Eye (tissue), 1 donor: ENCODE data around the gene ZRANB3.
A peak's percentile ranks its signal among the peaks of the same experiment; 100 is the strongest.
"Not testable (repeated sequence)": the region's sequence is repeated elsewhere in the genome, so short reads cannot be mapped to it uniquely, and the experiment has no call there.

Experiments
- DNase-seq: peaks from one replicate; pipeline ENCODE4 v3.0.0-alpha.2; 2015

ZRANB3 gene

DNA sequence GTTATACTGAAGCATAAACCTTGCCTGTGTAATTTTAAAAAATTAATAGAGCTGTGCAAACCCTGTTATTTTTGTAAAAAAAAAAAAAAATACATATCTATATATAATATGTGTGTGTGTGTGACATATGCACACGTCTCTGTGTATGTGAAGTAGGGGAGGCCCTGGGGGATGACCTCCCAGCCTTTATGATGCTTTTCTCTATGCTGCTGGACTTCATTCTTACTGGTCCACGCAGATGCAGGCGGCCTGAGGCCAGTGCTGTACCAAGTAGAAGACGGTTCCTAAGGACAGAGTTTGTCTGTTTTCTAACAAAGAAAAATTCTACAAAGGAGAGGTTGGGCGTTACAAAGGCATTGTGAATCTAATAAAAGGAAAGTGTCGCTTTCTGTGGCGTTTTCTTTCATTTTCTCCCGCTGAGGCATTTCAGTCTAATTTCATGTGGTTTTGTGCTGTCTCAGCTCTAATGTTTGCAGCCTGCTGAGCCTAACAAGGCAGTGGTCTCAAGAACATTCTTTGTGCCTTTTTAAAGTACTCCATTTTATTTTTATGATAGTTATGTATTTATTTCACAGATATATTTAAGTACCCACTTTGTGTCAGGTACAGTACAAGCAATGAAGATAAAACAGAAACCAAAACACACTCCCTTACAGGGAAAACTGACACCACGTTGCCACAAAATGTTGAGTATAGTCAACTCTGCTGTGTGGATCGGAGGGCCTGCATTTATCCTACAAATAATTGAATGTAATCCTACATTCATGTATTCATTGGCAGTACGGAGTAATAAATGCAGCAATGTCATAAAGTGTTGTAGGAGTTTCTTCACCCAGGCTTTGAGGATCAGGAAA lies 360.9 kb downstream of the ZRANB3 start:
- DNase-seq, result no peak

DNA sequence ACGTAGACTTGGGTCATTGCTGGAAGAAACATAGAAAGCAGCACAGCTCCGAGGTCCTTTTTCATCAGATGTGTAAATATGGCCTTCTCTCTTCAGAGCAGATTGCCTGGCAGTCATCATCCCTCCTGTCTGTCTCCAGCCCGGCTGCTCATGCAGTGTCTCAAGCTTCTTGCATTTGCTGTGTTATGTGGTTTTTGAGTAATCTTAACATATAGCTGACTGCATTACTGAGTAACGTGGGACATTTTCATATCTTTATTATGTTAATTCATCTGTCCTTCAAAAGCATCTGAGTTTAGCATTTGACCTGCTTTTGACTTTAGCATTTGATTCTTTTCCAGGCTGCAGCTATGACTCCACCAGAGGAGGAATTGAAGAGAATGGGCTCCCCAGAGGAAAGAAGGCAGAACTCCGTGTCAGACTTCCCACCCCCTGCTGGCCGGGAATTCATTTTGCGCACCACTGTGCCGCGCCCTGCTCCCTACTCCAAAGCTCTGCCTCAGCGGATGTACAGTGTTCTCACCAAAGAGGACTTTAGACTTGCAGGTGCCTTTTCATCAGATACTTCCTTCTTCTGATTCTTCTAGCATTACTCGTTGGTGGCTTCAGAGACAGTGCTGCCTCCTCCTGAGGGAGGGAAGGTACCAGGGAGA lies 362.7 kb downstream of the ZRANB3 start:
- no peak for DNase-seq

DNA sequence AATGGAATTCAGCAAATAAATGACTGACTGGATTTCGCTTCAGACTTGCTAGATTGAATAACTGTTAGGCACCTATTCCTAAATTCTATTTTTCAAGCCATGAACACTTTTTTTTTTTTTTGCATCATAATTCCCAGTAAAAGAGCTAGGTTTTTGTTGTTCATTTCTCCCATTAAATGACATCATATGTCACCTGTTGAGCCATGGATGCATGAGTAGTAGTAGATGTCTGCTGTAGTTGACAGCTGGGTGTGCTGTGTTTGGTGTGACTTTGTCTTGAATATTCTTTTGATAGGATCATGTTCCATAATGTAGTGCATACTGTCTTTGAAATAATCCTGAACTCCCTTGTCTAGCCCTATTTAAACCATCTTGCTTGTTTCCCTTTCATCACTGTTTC lies 363.7 kb downstream of the ZRANB3 start:
- DNase-seq, result no peak

DNA sequence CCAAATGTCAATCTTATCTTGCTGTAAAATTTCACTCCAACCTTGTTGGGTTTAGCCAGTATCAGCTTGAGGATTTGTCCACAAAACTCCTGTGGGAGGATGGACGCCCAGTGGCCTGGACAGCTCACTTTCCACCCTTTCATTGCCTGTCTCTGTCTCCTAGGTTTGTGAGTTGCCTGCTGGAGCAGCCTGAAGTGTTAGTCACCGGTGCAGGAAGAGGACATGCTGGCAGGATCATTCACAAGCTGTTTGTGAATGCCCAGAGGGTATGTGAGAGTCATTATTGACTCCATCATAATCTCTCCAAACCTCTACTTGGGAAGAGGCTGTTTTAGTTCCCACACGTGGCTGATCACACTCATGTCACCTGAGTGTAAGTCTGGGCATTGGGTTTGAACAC lies 366.6 kb downstream of the ZRANB3 start:
- DNase-seq, result no peak

DNA sequence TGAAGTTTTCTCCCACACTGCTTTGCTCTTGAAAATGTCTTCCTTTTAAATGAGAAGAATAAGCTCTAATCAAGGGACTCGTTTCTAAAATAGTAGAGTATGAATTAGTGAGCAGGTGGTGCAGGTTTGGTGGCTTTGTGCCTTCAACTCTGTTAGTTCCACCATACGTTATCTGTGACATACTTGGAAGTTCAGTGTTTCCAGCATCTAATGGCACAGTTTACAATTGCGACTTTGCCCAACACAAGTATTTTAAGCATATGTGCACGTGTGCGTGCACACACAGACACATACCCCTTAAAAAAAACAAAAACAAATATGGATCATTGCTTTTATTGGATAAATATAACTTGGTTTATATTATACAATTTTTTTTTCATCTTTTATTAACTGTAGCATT lies 367.1 kb downstream of the ZRANB3 start:
- no peak for DNase-seq

DNA sequence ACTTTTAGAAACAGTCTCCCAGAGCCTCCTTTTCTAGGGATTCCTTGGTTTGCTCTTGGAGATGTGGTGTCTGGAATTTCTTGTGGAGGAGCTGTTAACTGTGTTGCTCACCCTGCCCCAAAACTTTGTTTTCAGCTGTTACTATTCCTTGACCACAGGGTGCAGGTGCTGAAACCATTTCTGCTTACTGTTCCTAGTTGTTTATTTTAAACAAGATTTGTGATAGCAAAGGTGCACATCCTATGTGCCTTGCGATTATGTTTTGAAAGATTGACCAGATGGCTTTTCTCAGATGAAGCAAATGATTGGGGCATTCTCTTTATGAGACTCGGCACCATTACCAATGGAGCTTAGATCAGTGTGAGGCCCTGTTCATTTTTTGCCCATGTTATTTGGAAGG lies 367.7 kb downstream of the ZRANB3 start:
- DNase-seq, result no peak

DNA sequence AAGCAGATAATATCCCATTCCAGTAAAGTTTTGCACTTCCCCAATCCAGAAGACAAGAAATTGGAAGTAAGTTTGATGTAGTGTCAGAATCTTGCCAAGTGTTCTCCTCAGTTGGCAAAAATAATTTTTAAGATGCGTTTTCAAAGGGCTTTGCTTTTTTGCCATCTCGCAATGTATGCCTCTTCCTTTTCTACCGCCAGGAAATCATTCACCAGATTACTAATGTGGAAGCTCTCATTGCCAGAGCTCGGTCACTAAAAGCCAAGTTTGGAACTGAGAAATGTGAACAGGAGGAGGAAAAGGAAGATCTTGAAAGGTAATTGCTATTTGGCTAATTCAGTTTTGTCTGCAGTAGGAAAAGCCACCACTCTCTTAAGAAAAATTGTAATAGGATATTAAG lies 368.2 kb downstream of the ZRANB3 start:
- no peak for DNase-seq

DNA sequence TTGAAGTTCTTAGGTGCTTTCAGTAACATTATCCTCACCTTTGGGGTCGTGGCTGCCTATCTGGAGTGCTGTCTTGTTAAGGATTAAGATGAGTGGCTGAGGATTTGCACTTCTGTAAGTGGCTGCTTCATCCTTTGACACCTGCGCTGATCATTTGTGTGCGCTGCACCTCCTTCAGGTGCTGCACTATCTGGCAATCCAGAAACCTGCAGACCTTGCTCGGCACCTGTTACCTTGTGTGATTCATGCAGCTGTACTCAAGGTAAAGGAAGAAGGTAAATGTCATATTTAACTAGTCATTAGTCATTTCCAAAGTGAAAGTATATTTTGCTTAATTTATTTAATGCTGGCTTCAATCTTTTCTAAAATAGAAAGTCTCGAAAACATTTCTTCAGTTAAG lies 368.6 kb downstream of the ZRANB3 start:
- DNase-seq, result no peak

DNA sequence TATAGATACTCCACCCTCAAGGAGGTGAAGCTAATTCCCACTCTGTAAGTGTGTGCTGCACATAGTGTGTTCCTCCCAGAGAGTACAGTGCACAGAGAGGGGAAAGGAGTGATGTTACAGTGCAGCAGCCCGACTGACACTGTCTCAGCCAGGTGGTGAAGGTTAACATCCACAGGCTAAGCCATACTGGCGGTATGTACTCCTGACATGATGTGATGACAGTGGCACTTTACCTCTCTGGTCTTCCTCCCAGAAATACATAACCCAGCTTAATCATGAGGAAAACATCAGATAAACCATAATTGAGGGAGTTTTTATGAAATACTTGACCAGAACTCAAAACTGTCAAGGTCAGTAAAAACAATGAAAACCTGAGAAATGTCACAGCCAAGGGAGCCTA lies 371.8 kb downstream of the ZRANB3 start:
- DNase-seq, result no peak

DNA sequence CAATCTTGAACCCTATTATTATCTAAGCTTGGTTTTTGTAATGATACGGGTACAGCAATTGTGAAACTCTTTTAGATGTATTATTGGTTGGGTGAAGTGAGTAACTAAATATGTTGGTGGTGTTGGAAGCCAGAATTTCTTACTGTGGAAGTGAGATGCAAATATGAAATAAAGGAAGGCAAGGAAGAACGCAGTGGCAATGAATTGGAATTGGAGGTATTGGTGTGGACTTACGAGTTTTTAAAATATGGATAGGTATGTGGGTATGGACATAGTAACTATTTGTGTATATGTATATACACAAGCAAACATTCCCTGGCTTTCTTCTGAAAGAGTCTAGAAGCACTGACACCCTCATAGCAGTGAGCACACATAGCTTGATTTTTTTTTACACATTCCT lies 373.2 kb downstream of the ZRANB3 start:
- no peak for DNase-seq

DNA sequence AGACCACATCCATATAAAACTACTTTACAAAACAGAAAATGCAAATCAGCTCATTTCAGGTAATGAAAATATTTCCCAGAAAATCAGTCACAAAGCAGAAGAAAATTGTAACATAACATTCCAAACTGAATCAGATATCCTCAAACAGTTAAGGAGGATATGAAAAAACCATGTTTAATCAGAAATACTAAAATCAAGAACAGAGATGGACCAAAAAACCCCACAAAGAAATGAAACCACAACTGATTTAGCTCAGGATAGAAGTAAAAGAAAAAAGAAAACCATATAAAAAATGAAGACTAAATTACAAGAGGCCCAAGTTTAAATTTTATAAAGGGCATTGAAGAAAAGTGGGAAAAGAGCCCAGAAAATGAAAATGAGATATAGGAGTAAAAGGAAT lies 376.1 kb downstream of the ZRANB3 start:
- DNase-seq, result no peak

DNA sequence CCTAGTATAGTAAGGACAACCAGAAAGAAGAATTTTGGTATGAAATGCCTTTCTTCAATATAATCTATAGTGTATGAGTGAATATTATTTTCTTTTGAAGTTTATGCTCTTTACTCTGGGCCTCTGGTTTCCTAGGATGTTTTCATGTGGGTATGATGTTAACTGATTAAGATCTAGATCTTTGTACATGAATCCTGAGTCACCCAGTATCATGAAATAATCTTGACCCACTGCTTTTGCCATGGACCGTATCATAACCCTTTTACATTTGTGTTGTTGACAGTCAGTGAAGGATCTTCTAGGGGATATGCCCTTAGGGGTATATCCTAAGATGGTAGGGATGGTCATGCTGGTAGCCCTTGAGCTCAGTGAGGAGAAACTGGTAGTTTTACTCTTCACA lies 378.7 kb downstream of the ZRANB3 start:
- DNase-seq, result no peak

DNA sequence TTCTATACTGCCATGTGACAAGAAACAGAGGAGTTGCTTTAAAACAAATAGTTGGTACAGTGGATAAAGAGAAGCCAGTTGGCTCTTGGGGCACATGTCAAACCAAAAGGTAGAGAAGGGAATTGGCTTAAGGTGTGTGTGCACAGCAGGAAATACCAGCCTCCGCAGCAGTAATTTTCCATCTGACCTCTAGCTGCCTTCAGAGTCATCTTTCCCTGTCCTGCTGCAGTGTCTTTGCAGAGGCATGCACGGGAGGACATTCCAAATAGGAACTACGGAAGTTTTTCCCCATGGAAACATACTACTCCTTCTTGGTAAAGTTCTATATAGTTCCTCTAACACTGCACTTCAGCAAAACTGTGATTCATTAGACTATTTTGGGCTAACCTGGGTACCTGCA lies 379.4 kb downstream of the ZRANB3 start:
- DNase-seq, result no peak

DNA sequence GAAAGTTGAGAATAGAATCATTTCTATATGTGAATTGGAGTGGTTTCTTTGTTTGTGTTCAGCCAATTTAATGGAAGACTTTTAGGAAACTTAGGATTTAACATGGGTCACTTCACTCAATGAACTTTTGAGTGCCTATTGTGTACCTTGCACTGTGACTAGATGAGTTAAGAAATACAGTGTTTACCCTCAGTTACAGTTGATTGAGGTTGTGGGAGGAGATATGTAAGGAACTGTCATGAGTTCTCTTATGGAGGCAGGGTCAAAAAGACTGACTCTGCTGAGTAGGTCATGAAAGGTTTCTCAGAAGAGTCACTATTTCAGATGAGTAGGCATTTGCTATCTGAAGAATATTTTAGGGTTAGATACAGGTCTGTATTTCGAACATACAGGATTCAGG lies 380.3 kb downstream of the ZRANB3 start:
- peak; percentile 39 for DNase-seq

DNA sequence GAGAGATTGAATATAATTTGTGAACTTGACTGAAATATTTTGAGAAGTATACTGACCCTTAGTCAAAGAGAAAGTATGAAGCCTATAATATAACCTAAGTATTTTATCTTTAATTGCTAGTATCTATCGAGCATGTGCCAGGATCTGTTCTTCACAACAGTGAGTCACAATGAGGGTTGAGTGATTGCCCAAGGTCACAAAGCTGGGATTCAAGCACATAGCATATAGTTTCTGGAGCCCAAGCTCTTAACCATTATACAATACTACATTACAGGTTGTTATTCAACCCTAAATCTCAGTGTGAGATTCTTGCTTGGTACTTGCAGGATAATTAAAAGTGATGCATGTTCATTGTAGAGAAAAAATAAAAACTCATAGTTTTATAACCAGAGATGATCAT lies 381.8 kb downstream of the ZRANB3 start:
- no peak for DNase-seq

DNA sequence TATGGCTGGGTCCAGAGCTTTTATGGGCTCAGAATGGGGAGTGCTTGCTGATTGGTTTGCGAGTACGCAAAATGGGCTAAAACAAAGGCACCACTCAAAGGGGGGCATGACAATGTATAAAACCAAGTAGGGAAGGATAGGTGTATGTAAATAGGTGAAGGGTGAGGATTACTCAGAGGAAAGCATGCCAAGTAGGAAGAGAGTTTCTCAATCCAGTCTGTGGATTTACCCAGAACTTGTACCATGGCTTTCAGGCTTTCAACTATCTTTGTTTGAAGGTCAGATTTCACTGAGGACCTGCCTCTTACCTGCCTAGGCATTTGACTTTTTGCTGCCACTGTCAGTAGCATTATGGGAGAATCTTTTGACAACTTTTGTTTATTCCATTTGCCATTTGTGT lies 386.7 kb downstream of the ZRANB3 start:
- DNase-seq, result no peak

DNA sequence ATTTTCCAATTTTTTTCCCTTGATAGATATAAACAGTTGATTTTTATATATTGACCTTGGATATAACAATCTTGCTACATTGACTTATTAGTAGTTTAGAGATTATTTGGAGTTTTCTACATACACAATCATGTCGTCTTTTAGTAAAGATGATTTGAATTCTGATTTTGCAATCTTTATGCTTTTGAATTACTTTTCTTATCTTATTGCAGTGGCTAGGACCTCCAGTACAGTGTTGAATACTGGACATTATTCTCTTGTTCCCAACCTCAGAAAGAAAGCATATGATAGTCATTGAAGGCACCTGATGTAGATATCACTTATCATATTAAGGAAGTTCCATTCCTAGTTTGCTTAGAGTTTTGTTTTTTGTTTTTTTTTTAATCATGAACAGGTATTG lies 388.7 kb downstream of the ZRANB3 start:
- DNase-seq, result no peak

DNA sequence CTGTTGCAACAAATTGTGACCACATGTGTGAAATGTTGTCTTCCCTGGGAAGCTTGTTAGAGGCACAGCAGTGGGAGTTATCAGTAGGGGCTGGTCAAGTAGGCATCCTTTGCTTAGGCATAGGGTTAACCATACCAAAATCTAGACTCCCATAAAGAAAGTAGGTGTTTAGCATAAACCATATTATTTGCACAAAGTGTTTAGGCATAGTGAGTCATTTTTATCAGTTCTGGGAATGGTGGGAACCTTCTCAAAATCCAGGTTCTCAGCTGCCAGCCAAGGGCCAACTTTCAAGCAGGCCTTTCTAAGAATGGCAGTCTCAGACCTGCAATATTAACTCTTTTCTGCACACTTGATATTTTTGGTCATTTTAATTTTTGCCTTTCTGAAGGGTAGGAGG lies 390.4 kb downstream of the ZRANB3 start:
- DNase-seq, result no peak

DNA sequence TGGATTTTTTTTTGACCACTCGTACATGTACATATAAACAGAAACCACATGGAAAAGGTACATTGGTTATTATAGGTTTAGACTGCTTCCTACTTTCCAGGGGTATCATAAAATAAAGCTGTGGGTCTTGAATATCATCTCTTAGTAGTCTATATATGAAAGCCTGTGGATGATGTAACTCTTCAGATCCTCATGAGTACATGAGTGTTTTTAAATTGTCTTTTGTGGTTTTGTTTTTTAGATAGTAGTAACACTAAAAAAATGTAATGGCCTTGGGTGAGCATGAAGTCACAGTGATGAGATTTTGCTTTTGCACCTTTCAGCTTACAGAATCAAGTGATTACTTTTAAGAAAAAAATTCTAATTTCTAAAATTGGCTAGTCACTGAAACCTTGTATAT lies 398.7 kb downstream of the ZRANB3 start:
- DNase-seq, result no peak

DNA sequence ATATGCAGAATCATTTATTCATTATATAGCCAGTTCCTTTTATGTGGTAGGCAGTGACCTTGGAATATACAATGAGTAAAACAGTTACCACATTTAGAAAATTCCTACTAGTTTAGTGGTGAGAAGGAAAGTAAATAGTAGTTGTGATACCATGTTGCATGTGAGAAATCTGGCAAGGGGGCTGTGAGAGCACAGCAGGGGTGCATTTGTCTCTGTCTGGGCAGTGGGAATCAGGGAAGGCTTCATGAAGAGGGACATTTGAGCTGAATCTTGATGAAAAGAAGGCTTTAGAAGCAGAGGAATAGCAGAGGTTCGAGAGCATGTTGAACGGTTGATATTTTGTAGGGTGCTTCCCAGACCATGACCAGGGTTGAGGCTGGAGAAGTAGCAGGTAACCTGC lies 400.3 kb downstream of the ZRANB3 start:
- DNase-seq, result no peak

DNA sequence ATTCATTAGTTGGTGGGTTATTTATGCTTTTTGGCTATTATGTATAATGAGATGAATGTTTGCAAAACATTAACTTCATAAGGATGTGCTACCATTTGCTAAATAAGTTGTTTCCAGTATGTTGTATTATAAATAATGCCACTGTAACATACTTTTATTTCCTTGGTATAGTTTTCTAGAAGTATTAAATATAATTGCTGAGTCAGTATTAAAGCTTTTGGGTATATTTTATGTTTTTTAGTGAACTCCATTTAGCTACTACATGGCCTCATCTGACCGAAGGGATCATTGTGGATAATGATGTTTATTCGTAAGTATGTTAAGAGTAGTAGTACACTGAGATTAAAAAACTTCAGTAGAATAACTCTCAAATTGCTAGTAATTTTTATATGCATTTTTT lies 405.1 kb downstream of the ZRANB3 start:
- DNase-seq, result no peak

DNA sequence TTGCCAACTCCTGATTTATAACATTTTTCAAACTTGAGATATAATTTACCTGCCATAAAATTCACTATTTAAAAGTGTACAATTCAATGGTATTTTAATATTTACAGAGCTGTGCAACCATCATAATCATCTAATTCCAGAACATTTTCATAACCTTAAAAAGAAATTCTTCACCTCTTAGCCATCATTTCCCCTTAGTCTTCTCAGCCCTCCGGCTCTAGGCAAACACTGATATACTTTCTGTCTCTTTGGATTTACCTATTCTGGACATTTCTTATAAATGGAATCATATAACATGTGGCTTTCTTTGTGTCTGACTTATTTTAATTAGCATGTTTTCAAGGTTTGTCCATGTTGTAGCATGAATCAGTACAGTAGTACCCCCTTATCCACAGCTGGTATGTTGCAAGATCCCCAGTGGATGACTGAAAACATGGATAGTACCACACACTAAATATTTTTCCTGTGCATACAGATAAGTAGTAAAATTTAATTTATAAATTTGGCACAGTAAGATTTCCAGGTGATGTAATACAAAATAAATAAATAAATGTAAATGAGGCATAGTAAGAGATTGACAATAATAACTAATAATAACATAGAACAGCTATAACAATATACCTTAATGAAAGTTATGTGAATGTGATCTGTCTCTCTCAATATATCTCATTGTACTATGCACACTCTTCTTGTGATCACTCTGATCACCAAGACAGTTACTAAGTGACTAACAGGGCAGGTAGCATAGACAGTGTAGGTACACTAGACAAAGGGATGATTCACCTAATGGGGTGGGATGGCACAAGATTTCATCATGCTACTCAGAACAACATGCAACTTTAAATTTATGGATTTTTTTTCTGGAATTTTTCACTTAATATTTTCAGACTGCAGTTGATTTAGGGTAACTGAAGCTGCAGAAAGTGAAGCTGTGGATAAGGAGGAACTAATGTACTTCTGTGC lies 405.8 kb downstream of the ZRANB3 start:
- DNase-seq, result no peak

DNA sequence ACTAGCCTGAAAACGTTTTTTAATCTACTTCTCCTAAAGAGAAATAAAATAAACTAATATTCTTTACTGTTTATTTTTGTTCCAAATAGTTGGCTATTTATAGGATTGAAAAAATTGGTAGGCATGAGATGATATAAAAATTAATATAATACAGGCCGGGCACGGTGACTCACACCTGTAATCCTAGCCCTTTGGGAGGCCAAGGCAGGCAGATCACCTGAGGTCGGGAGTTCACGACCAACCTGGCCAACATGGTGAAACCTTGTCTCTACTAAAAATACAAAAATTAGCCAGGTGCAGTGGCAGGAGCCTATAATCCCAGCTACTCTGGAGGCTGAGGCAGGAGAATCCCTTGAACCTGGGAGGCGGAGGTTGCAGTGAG lies 409.4 kb downstream of the ZRANB3 start:
- DNase-seq, result not testable (repeated sequence)
